ENCODE data around the gene KRTAP10-2.

Gene KRTAP10-2

DNA sequence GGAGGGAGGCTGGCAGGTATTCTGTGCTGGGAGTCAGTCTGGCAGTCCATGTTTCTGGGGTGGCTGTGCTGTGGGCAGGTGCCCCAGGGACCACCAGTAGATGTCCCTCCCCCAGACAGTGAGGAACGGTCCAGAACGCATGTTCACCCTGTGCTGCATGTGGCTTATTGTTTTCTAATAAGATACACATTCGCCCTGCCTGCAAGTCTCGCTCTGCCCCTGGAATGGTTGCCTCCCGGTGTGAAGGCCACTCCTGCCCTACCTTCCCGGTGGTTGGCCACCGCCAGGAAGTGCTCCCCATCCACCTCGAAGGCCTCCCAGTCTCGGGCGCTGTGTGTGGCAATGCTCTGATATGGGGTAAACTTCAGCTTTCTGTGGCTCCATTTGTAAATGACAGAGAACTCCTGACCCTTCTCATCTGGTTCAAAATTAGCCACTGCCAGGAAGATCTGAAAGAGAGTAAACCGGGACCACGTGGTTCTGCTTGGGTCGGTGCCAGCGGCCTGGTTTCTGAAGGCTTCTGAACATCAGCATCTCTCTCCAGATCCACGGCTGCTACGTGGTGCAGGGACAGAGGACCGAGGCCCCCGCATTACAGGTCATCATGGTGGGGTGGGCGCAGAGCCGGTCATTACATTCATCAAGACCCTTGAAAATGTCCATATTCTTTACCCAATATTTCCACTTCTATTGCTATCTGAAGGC lies 25.8 kb downstream of the KRTAP10-2 start:
- Mint-ChIP-seq H3K4me1 (no peaks in the 10 kb centered on the region), H3K36me3 (ENCODE audit: low read depth) (no peaks in the 10 kb centered on the region), H3K27me3 (ENCODE audit: low read depth) (peaks cover 5% of the 10 kb centered on the region), H3K27ac (no peak overlapping the region), H3K4me3 (no peak overlapping the region), H3K9me3 (no peaks in the 10 kb centered on the region)
- TF ChIP-seq, protein P1, sequence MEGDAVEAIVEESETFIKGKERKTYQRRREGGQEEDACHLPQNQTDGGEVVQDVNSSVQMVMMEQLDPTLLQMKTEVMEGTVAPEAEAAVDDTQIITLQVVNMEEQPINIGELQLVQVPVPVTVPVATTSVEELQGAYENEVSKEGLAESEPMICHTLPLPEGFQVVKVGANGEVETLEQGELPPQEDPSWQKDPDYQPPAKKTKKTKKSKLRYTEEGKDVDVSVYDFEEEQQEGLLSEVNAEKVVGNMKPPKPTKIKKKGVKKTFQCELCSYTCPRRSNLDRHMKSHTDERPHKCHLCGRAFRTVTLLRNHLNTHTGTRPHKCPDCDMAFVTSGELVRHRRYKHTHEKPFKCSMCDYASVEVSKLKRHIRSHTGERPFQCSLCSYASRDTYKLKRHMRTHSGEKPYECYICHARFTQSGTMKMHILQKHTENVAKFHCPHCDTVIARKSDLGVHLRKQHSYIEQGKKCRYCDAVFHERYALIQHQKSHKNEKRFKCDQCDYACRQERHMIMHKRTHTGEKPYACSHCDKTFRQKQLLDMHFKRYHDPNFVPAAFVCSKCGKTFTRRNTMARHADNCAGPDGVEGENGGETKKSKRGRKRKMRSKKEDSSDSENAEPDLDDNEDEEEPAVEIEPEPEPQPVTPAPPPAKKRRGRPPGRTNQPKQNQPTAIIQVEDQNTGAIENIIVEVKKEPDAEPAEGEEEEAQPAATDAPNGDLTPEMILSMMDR (IDR thresholded peaks at IDR 0.05; ENCODE audit: unreplicated experiment in 3 of 3): no peak

DNA sequence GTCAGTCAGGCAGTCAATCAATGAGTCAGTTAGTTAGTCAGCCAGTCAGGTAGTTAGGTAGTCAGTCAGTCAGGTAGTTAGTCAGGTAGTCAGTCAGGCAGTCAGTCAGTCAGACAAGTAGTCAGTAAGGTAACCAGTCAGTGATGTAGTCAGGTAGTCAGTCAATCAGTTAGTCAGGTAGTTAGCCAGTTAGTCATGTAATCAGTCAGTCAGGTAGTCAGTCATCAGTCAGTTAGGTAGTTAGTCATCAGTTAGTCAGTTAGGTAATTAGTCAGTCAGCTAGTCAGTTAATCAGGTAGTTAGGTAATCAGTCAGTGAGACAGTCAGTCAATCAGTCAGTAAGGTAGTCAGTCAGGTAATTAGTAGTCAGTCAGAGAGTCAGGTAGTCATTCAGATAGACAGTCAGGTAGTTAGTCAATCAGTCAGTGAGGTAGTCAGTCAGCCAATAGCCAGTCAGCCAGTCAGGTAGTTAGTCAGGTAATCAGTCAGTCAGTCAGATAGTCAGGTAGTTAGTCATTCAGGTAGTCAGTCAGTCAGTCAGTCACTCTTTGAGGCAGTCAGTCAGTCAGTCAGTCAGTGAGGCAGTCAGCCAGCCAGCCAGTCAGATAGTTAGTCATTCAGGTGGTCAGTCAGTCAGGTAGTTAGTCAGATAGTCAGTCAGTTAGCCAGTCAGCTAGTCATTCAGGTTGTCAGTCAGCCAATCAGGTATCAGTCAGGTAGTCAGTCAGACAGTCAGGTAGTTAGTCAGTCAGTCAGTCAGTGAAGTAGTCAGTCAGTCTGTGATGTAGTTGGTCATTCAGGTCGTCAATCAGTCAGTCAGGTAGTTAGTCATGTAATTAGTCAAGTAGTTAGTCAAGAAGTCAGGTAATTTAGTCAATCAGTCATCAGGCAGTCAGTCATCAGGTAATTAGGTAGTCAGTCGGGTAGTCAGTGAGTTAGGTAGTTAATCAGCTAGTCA lies 26.6 kb downstream of the KRTAP10-2 start:
- Mint-ChIP-seq H3K9me3 (no peaks in the 10 kb centered on the region), H3K27ac (no peak overlapping the region), H3K27me3 (ENCODE audit: low read depth) (no peaks in the 10 kb centered on the region), H3K4me3 (no peak overlapping the region), H3K4me1 (no peaks in the 10 kb centered on the region), H3K36me3 (ENCODE audit: low read depth) (no peaks in the 10 kb centered on the region)
- TF ChIP-seq, protein P1 (IDR thresholded peaks at IDR 0.05; ENCODE audit: unreplicated experiment in 3 of 3): no peak

DNA sequence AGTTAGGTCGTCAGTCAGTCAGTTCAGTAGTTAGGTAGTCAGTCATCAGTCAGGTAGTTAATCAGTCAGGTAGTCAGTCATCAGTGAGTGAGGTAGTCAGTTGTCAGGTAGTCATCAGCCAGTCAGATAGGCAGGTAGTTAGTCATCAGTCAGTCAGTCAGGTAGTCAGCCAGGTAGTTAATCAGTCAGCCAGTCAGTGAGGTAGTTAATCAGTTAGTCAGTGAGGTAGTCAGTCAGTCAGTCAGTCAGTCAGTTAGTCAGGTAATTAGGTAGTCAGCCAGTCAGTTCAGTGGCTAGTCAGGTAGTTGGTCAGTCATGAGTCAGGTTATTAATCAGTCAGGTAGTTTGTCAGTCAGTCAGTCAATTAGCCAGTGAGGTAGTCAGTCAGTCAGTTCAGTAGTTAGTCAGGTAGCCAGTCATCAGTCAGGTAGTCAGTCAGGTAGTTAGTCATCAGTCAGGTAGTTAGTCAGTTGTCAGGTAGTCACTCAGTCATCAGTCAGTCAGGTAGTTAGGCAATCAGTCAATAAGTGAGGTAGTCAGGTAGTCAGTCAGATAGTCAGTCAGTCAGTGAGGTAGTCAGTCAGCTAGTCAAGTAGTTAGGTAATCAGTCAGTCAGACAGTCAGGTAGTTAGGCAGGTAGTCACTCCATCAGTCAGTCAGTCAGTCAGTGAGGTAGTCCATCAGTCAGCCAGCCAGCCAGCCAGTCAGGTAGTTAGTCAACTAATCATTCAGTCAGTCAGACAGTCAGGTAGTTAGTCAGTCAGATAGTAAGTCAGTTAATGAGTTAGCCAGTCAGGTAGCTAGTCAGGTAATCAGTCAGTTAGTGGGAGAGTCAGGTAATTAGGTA lies 27.5 kb downstream of the KRTAP10-2 start:
- TF ChIP-seq, protein P1 (IDR thresholded peaks at IDR 0.05; ENCODE audit: unreplicated experiment in 3 of 3): no peak
- no peaks in the 10 kb centered on the region for H3K9me3 Mint-ChIP-seq
- H3K36me3 Mint-ChIP-seq (ENCODE audit: low read depth): no peaks in the 10 kb centered on the region
- no peak overlapping the region for H3K27ac Mint-ChIP-seq
- no peaks in the 10 kb centered on the region for H3K27me3 Mint-ChIP-seq (ENCODE audit: low read depth)
- H3K4me1 Mint-ChIP-seq: no peaks in the 10 kb centered on the region
- no peak overlapping the region for H3K4me3 Mint-ChIP-seq

DNA sequence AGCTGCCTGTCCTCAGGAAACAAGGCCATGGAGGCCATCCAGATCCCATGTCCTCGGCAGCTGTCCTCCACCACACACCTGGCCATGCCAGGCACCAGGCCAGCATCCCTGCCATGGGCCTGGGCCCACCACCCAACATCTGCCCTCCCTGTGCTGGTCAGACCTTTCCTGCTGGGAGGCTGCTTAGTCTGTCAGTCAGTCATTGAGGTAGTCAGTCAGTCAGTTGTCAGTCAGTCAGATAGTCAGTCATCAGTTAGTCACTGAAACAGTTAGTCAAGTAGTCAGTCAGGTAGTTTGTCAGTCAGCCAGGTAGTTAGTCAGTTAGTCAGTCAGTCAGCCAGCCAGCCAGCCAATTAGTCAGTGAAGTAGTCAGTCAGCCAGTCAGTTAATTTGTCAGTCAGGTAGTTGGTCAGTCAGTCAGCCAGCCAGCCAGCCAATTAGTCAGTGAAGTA lies 28.5 kb downstream of the KRTAP10-2 start:
- Mint-ChIP-seq H3K4me1 (no peaks in the 10 kb centered on the region), H3K4me3 (no peak overlapping the region), H3K27ac (no peak overlapping the region), H3K36me3 (ENCODE audit: low read depth) (no peaks in the 10 kb centered on the region), H3K27me3 (ENCODE audit: low read depth) (no peaks in the 10 kb centered on the region), H3K9me3 (no peaks in the 10 kb centered on the region)
- TF ChIP-seq, protein P1 (IDR thresholded peaks at IDR 0.05; ENCODE audit: unreplicated experiment in 3 of 3): no peak

DNA sequence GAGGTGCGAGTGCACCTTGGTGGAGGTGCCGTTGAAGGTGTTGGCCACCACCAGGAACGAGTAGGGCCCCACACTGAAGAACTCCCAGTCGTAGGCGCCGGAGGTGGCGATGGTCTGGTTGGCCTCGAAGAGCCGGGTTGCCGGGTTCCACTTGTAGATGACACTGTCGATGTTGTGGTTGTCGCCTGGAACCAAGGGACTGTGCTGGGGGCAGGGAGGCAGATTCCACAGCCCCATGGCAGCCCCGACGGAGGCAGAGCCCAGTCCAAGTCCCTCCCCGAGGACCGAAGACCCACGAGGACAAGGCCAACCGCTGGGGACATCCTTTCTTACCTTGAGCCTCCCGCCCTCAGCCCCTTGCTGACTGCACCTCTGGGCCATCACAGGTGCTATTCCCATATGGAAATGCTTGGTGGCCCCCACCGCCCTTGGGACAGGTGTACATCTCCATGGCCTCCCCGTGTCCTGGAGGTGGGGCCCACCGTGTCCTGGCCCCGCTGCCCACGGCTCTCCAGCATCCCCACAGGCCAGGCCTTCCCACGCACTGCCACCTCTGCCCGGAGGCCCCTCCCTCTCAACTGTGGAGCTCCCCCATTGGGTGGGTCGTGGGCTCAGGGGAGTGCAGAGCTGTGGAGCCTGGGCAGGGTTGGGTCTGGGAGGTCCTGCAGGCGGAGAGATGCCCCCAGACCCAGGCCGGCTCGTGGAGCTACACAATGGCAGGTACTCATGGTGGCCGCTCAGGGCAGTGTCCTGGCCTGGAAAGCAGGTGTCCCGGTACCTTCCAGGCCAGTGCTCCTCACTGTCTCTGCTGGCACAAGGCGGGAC lies 29.2 kb downstream of the KRTAP10-2 start:
- Mint-ChIP-seq H3K4me1 (no peaks in the 10 kb centered on the region), H3K4me3 (no peak overlapping the region), H3K27me3 (ENCODE audit: low read depth) (no peaks in the 10 kb centered on the region), H3K9me3 (no peaks in the 10 kb centered on the region), H3K27ac (no peak overlapping the region), H3K36me3 (ENCODE audit: low read depth) (peaks cover under 1% of the 10 kb centered on the region)
- TF ChIP-seq, protein P1 (IDR thresholded peaks at IDR 0.05; ENCODE audit: unreplicated experiment in 3 of 3): no peak
